ENCODE measurements around the gene MS4A6E. TPM values are rescaled to one million over a fixed set of nuclear protein-coding genes. Genes with fewer than 3 reads are reported as not detected.

The MS4A6E gene
- total and polyA plus RNA-seq, 2 experiments from 2014 or later, result not detected

- Histone ChIP-seq H3K27me3 (ENCODE audit: insufficient read depth) (no peaks in the 10 kb centered on the region), H3F3A (replicated peaks; ENCODE audit: low read depth) (no peaks in the 10 kb centered on the region), H4K20me1 (replicated peaks; ENCODE audit: insufficient read depth) (no peaks in the 10 kb centered on the region), H3K36me3 (ENCODE audit: insufficient read depth) (no peaks in the 10 kb centered on the region), H2AFZ (no peak within 1 kb of the TSS), H3K79me2 (replicated peaks; ENCODE audit: insufficient read depth) (no peaks in the 10 kb centered on the region), H3K27ac (ENCODE audit: low read depth) (no peak within 1 kb of the TSS), H3K4me2 (no peak within 1 kb of the TSS), H3K9me2 (ENCODE audit: insufficient read depth) (no peaks in the 10 kb centered on the region), H3K4me1 (ENCODE audit: insufficient read depth) (peaks cover 22% of the 10 kb centered on the region), H3K4me3 (no peak within 1 kb of the TSS)
- H3K4me1 Mint-ChIP-seq, result peaks cover 24% of the 10 kb centered on the region
- H3K4me3 Mint-ChIP-seq, result no peak within 1 kb of the TSS
- no peak within 1 kb of the TSS for H3K27ac Mint-ChIP-seq
- ATAC-seq (no peak), DNase-seq (ENCODE audit: low spot score) (no peak)
- TF ChIP-seq CREB1 (CRISPR knock-in tag; IDR thresholded peaks at IDR 0.05; ENCODE audit: low read depth), result no peak
- no peak for TF ChIP-seq JUNB (IDR thresholded peaks at IDR 0.05; ENCODE audit: unreplicated experiment)
- no peak for TF ChIP-seq ZNF114 (CRISPR knock-in tag; IDR thresholded peaks at IDR 0.05)
- no peak for TF ChIP-seq STAT1 (IDR thresholded peaks at IDR 0.05; ENCODE audit: unreplicated experiment)
- no peak for TF ChIP-seq EZH2 (IDR thresholded peaks at IDR 0.05; ENCODE audit: low read depth, unreplicated experiment)
- TF ChIP-seq ZNF331 (CRISPR knock-in tag; IDR thresholded peaks at IDR 0.05; ENCODE audit: low read depth), result no peak
- TF ChIP-seq NANOG (IDR thresholded peaks at IDR 0.05; ENCODE audit: borderline replicate concordance), result no peak
- TF ChIP-seq EZH2phosphoT487 (IDR thresholded peaks at IDR 0.05; ENCODE audit: unreplicated experiment), result no peak
- TF ChIP-seq, protein P1, sequence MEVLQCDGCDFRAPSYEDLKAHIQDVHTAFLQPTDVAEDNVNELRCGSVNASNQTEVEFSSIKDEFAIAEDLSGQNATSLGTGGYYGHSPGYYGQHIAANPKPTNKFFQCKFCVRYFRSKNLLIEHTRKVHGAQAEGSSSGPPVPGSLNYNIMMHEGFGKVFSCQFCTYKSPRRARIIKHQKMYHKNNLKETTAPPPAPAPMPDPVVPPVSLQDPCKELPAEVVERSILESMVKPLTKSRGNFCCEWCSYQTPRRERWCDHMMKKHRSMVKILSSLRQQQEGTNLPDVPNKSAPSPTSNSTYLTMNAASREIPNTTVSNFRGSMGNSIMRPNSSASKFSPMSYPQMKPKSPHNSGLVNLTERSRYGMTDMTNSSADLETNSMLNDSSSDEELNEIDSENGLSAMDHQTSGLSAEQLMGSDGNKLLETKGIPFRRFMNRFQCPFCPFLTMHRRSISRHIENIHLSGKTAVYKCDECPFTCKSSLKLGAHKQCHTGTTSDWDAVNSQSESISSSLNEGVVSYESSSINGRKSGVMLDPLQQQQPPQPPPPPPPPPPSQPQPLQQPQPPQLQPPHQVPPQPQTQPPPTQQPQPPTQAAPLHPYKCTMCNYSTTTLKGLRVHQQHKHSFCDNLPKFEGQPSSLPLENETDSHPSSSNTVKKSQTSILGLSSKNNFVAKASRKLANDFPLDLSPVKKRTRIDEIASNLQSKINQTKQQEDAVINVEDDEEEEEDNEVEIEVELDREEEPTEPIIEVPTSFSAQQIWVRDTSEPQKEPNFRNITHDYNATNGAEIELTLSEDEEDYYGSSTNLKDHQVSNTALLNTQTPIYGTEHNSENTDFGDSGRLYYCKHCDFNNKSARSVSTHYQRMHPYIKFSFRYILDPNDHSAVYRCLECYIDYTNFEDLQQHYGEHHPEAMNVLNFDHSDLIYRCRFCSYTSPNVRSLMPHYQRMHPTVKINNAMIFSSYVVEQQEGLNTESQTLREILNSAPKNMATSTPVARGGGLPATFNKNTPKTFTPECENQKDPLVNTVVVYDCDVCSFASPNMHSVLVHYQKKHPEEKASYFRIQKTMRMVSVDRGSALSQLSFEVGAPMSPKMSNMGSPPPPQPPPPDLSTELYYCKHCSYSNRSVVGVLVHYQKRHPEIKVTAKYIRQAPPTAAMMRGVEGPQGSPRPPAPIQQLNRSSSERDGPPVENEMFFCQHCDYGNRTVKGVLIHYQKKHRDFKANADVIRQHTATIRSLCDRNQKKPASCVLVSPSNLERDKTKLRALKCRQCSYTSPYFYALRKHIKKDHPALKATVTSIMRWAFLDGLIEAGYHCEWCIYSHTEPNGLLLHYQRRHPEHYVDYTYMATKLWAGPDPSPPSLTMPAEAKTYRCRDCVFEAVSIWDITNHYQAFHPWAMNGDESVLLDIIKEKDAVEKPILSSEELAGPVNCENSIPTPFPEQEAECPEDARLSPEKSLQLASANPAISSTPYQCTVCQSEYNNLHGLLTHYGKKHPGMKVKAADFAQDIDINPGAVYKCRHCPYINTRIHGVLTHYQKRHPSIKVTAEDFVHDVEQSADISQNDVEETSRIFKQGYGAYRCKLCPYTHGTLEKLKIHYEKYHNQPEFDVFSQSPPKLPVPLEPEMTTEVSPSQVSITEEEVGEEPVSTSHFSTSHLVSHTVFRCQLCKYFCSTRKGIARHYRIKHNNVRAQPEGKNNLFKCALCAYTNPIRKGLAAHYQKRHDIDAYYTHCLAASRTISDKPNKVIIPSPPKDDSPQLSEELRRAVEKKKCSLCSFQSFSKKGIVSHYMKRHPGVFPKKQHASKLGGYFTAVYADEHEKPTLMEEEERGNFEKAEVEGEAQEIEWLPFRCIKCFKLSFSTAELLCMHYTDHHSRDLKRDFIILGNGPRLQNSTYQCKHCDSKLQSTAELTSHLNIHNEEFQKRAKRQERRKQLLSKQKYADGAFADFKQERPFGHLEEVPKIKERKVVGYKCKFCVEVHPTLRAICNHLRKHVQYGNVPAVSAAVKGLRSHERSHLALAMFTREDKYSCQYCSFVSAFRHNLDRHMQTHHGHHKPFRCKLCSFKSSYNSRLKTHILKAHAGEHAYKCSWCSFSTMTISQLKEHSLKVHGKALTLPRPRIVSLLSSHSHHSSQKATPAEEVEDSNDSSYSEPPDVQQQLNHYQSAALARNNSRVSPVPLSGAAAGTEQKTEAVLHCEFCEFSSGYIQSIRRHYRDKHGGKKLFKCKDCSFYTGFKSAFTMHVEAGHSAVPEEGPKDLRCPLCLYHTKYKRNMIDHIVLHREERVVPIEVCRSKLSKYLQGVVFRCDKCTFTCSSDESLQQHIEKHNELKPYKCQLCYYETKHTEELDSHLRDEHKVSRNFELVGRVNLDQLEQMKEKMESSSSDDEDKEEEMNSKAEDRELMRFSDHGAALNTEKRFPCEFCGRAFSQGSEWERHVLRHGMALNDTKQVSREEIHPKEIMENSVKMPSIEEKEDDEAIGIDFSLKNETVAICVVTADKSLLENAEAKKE (CRISPR knock-in tag; IDR thresholded peaks at IDR 0.05), result no peak
- no peak for TF ChIP-seq POLR2AphosphoS5 (IDR thresholded peaks at IDR 0.05; ENCODE audit: low read depth)
- TF ChIP-seq, protein P2, sequence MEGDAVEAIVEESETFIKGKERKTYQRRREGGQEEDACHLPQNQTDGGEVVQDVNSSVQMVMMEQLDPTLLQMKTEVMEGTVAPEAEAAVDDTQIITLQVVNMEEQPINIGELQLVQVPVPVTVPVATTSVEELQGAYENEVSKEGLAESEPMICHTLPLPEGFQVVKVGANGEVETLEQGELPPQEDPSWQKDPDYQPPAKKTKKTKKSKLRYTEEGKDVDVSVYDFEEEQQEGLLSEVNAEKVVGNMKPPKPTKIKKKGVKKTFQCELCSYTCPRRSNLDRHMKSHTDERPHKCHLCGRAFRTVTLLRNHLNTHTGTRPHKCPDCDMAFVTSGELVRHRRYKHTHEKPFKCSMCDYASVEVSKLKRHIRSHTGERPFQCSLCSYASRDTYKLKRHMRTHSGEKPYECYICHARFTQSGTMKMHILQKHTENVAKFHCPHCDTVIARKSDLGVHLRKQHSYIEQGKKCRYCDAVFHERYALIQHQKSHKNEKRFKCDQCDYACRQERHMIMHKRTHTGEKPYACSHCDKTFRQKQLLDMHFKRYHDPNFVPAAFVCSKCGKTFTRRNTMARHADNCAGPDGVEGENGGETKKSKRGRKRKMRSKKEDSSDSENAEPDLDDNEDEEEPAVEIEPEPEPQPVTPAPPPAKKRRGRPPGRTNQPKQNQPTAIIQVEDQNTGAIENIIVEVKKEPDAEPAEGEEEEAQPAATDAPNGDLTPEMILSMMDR (conservative IDR thresholded peaks at IDR 0.05; ENCODE audit: low read depth in 2 of 2), result no peak
- TF ChIP-seq, protein P3, sequence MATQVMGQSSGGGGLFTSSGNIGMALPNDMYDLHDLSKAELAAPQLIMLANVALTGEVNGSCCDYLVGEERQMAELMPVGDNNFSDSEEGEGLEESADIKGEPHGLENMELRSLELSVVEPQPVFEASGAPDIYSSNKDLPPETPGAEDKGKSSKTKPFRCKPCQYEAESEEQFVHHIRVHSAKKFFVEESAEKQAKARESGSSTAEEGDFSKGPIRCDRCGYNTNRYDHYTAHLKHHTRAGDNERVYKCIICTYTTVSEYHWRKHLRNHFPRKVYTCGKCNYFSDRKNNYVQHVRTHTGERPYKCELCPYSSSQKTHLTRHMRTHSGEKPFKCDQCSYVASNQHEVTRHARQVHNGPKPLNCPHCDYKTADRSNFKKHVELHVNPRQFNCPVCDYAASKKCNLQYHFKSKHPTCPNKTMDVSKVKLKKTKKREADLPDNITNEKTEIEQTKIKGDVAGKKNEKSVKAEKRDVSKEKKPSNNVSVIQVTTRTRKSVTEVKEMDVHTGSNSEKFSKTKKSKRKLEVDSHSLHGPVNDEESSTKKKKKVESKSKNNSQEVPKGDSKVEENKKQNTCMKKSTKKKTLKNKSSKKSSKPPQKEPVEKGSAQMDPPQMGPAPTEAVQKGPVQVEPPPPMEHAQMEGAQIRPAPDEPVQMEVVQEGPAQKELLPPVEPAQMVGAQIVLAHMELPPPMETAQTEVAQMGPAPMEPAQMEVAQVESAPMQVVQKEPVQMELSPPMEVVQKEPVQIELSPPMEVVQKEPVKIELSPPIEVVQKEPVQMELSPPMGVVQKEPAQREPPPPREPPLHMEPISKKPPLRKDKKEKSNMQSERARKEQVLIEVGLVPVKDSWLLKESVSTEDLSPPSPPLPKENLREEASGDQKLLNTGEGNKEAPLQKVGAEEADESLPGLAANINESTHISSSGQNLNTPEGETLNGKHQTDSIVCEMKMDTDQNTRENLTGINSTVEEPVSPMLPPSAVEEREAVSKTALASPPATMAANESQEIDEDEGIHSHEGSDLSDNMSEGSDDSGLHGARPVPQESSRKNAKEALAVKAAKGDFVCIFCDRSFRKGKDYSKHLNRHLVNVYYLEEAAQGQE (IDR thresholded peaks at IDR 0.05; ENCODE audit: unreplicated experiment), result no peak
- TF ChIP-seq, protein P4, sequence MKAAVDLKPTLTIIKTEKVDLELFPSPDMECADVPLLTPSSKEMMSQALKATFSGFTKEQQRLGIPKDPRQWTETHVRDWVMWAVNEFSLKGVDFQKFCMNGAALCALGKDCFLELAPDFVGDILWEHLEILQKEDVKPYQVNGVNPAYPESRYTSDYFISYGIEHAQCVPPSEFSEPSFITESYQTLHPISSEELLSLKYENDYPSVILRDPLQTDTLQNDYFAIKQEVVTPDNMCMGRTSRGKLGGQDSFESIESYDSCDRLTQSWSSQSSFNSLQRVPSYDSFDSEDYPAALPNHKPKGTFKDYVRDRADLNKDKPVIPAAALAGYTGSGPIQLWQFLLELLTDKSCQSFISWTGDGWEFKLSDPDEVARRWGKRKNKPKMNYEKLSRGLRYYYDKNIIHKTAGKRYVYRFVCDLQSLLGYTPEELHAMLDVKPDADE (IDR thresholded peaks at IDR 0.05), result no peak
- H3K36me3 Mint-ChIP-seq (ENCODE audit: low read depth), result peaks cover 13% of the 10 kb centered on the region; the same call in 2 of the 3 replicates
- H3K9me3 Mint-ChIP-seq, result peaks cover 4% of the 10 kb centered on the region
- H3K27me3 Mint-ChIP-seq (ENCODE audit: insufficient read depth, low read depth, poor library complexity), result peaks cover 4% of the 10 kb centered on the region
These were observed 46.6 kb upstream of the MS4A6E start, which contains the start of gene MS4A4A for GRCh38 chr11:60280412-60280811. Gene MS4A4A, plus strand, starts transcription at chr11:60280666. Its CDS starts 10 bp downstream, at chr11:60280676.

Data from GM23338 (cell line).